MM.1S (cell line): ENCODE results near the gene MAGI1.

Experiments used
- DNase-seq: peaks from one replicate; pipeline ENCODE4 v3.0.0-alpha.2; 2015
- H2AFZ ChIP-seq: fragments of 300-600 bp; sonication (generic); 2 replicates; pipeline ENCODE4 v1.6.0; 2016; ENCODE audit warnings: antibody characterized with exemption, low read length
- H3F3A ChIP-seq: fragments of 300-600 bp; sonication (generic); 2 replicates; pipeline ENCODE4 v1.6.1; 2016; ENCODE audit warnings: mild to moderate bottlenecking, antibody characterized with exemption, low read length, moderate library complexity, mixed read lengths; ENCODE audit not compliant: insufficient read depth
- H3K27ac ChIP-seq: fragments of 300-600 bp; sonication (generic); 2 replicates; pipeline ENCODE4 v1.5.1; 2016; ENCODE audit warnings: mild to moderate bottlenecking, low read length
- H3K27me3 ChIP-seq: fragments of 300-600 bp; sonication (generic); replicated peaks from 2 replicates; pipeline ENCODE4 v1.6.0; 2016; ENCODE audit warnings: low read length; ENCODE audit not compliant: insufficient read depth
- H3K36me3 ChIP-seq: fragments of 300-600 bp; sonication (generic); replicated peaks from 2 replicates; pipeline ENCODE4 v1.6.1; 2016; ENCODE audit warnings: mild to moderate bottlenecking, low read length, mixed read lengths; ENCODE audit not compliant: insufficient read depth
- H3K4me1 ChIP-seq: fragments of 300-600 bp; sonication (generic); 2 replicates; pipeline ENCODE4 v1.6.1; 2016; ENCODE audit warnings: low read length, mixed read lengths
- H3K4me2 ChIP-seq: fragments of 300-600 bp; sonication (generic); 2 replicates; pipeline ENCODE4 v1.6.0; 2016; ENCODE audit warnings: low read depth, low read length
- H3K4me3 ChIP-seq: fragments of 300-600 bp; sonication (generic); 2 replicates; pipeline ENCODE4 v1.5.1; 2016; ENCODE audit warnings: low read length, mixed read lengths
- H3K79me2 ChIP-seq: fragments of 300-600 bp; sonication (generic); 2 replicates; pipeline ENCODE4 v1.6.1; 2016; ENCODE audit warnings: mixed run types, low read length, mixed read lengths
- H3K9ac ChIP-seq: fragments of 300-600 bp; sonication (generic); 2 replicates; pipeline ENCODE4 v1.6.1; 2016; ENCODE audit warnings: low read length, mixed read lengths
- H3K9me2 ChIP-seq: fragments of 300-600 bp; sonication (generic); replicated peaks from 2 replicates; pipeline ENCODE4 v1.6.1; 2016; ENCODE audit warnings: mild to moderate bottlenecking, low read length, mixed read lengths; ENCODE audit not compliant: insufficient read depth
- H3K9me3 ChIP-seq: fragments of 300-600 bp; sonication (generic); replicated peaks from 2 replicates; pipeline ENCODE4 v1.6.1; 2016; ENCODE audit warnings: mild to moderate bottlenecking, low read length, mixed read lengths; ENCODE audit not compliant: insufficient read depth
- H4K20me1 ChIP-seq: fragments of 300-600 bp; sonication (generic); 2 replicates; pipeline ENCODE4 v1.6.1; 2016; ENCODE audit warnings: mild to moderate bottlenecking, low read length, moderate library complexity, mixed read lengths; ENCODE audit not compliant: insufficient read depth
- CTCF ChIP-seq: fragments of 300-600 bp; sonication (generic); IDR thresholded peaks from 2 replicates; pipeline ENCODE4 v1.5.1; 2016; ENCODE audit warnings: antibody characterized with exemption, low read length, mixed read lengths
- EZH2 ChIP-seq: fragments of 300-600 bp; sonication (generic); optimal IDR thresholded peaks from 2 replicates; pipeline ENCODE3; 2017; ENCODE audit warnings: low read depth, mild to moderate bottlenecking, antibody characterized with exemption, low read length, mixed read lengths
- EZH2phosphoT487 ChIP-seq: fragments of 300-600 bp; sonication (generic); IDR thresholded peaks from 2 replicates; pipeline ENCODE4 v1.6.1; 2018; ENCODE audit warnings: antibody characterized with exemption, low read length

Gene MAGI1

GRCh38 chr3:65871305-65872141 lies 167.2 kb downstream of the MAGI1 start:
- no peak overlapping the region for H3K9ac ChIP-seq
- H3K9me3 ChIP-seq = no peaks in the 10 kb centered on the region
- TF ChIP-seq EZH2phosphoT487 = no peak
- TF ChIP-seq CTCF = no peak
- no peak for TF ChIP-seq EZH2
- H3K79me2 ChIP-seq = no peaks in the 10 kb centered on the region
- no peaks in the 10 kb centered on the region for H3K4me1 ChIP-seq
- H3K4me2 ChIP-seq = no peak overlapping the region
- no peak overlapping the region for H3K4me3 ChIP-seq
- DNase-seq = no peak
- no peaks in the 10 kb centered on the region for H3K36me3 ChIP-seq
- no peak overlapping the region for H2AFZ ChIP-seq
- H3K27me3 ChIP-seq = no peaks in the 10 kb centered on the region
- no peaks in the 10 kb centered on the region for H4K20me1 ChIP-seq
- no peaks in the 10 kb centered on the region for H3F3A ChIP-seq
- H3K9me2 ChIP-seq = no peaks in the 10 kb centered on the region
- no peak overlapping the region for H3K27ac ChIP-seq

GRCh38 chr3:65869798-65870197 lies 168.9 kb downstream of the MAGI1 start:
- Histone ChIP-seq H2AFZ (no peak overlapping the region), H3K4me2 (no peak overlapping the region), H3K4me1 (no peaks in the 10 kb centered on the region), H4K20me1 (no peaks in the 10 kb centered on the region), H3K36me3 (no peaks in the 10 kb centered on the region), H3K9ac (no peak overlapping the region), H3F3A (no peaks in the 10 kb centered on the region), H3K79me2 (no peaks in the 10 kb centered on the region), H3K9me3 (no peaks in the 10 kb centered on the region), H3K27me3 (no peaks in the 10 kb centered on the region), H3K9me2 (no peaks in the 10 kb centered on the region), H3K27ac (no peak overlapping the region), H3K4me3 (no peak overlapping the region)
- no peak for TF ChIP-seq EZH2phosphoT487
- TF ChIP-seq EZH2 = no peak
- DNase-seq = no peak

DNA sequence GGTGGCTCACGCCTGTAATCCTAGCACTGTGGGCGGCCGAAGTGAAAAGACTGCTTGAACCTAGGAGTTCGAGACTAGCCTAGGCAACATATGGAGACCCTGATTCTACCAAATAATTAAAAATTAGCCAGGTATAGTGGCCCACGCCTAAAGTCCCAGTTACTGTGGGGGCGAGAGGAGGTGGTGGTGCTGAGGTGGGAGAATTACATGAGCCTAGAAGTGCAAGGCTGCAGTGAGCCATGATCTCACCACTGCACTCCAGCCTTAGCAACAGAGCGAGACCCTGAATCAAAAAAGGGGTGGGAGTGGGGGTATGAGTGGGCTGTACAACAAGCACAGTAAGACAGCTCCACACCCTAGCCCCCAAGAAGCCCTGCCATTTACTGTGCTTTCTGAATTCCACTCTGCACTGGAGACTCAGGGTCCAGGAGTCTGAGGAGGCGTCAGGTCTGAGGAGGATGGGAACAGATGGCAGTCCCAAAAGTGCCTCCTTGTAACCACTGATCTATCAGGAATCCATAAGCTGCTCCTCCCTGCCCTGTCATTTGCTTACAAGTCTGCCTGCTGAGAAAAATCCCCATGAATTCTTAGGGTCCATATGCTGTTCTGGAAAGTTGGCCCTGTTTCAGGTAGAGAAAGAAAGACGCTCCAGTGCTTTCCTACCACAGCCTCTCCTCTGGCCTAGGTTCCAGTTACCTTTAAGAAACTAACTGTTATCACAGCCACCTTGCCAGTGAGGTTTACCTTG lies 171.1 kb downstream of the MAGI1 start:
- Histone ChIP-seq H3K4me2 (no peak overlapping the region), H3K79me2 (no peaks in the 10 kb centered on the region), H3K9me3 (no peaks in the 10 kb centered on the region), H3F3A (no peaks in the 10 kb centered on the region), H3K4me1 (no peaks in the 10 kb centered on the region), H3K4me3 (no peak overlapping the region), H3K36me3 (no peaks in the 10 kb centered on the region), H3K27me3 (no peaks in the 10 kb centered on the region), H3K27ac (no peak overlapping the region), H4K20me1 (no peaks in the 10 kb centered on the region), H3K9ac (no peak overlapping the region), H2AFZ (no peak overlapping the region), H3K9me2 (no peaks in the 10 kb centered on the region)
- TF ChIP-seq EZH2phosphoT487 (no peak), EZH2 (no peak), CTCF (no peak)
- no peak for DNase-seq
